HepG2 (cell line): Measurements from ENCODE around the gene TBC1D24. TPM values are rescaled to one million over a fixed set of nuclear protein-coding genes. Genes with fewer than 3 reads are reported as not detected.

Experiments used
- ARID5B ChIP-seq: IDR thresholded peaks from 2 replicates; pipeline ENCODE4 v1.4.0; 2020; ENCODE audit warnings: mild to moderate bottlenecking, missing genetic modification reagents
- EHMT2 ChIP-seq: fragments of 200-600 bp; sonication (generic); IDR thresholded peaks from 2 replicates; pipeline ENCODE4 v1.7.0; 2017; ENCODE audit warnings: antibody characterized with exemption, low read depth, low read length, borderline replicate concordance
- FOXO4 ChIP-seq: sonication (generic); formaldehyde crosslinking; conservative IDR thresholded peaks from 2 replicates; pipeline ENCODE4 v1.8.1; 2023; ENCODE audit warnings: missing genetic modification reagents
- GPBP1L1 ChIP-seq: sonication (generic); formaldehyde crosslinking; IDR thresholded peaks from 2 replicates; pipeline ENCODE4 v1.5.0; 2020; ENCODE audit warnings: mild to moderate bottlenecking, missing genetic modification reagents
- HNRNPL ChIP-seq: fragments of 200-400 bp; formaldehyde crosslinking; IDR thresholded peaks from 2 replicates; pipeline ENCODE4 v1.6.1; 2017; ENCODE audit warnings: mild to moderate bottlenecking, low read depth, low read length
- HOXD1 ChIP-seq: sonication (generic); formaldehyde crosslinking; IDR thresholded peaks from 2 replicates; pipeline ENCODE4 v1.5.0; 2020; ENCODE audit warnings: missing genetic modification reagents
- IRX3 ChIP-seq: sonication (generic); formaldehyde crosslinking; IDR thresholded peaks from 2 replicates; pipeline ENCODE4 v1.8.1; 2023; ENCODE audit warnings: mild to moderate bottlenecking, low read depth, missing genetic modification reagents, borderline replicate concordance
- POLR2G ChIP-seq: fragments of 200-400 bp; formaldehyde crosslinking; IDR thresholded peaks from 2 replicates; pipeline ENCODE4 v1.6.1; 2018; ENCODE audit warnings: mild to moderate bottlenecking, low read depth, low read length, moderate library complexity
- REST ChIP-seq, 2 experiments: IDR thresholded peaks; 2 replicates each; pipeline ENCODE4 v1.6.1; 2011 to 2012; ENCODE audit warnings: low read length in 2 of 2, borderline replicate concordance in 1 of 2, low read depth in 1 of 2, mild to moderate bottlenecking in 1 of 2, moderate library complexity in 1 of 2
- ZBTB7B ChIP-seq: sonication (generic); formaldehyde crosslinking; IDR thresholded peaks from 2 replicates; pipeline ENCODE4 v1.4.0; 2020; ENCODE audit warnings: missing genetic modification reagents
- ZNF574 ChIP-seq: sonication (generic); formaldehyde crosslinking; IDR thresholded peaks from 2 replicates; pipeline ENCODE4 v1.4.0; 2020; ENCODE audit warnings: missing genetic modification reagents
- polyA plus RNA-seq, 8 experiments: library from polyadenylated mRNA; depleted of rRNA in 3 of 8; stranded (reverse) in 7 of 8; unstranded in 1 of 8; fragments of >200 nt; fragmentation: Illumina TruSeq in 4 of 8; extraction: Trizol in 4 of 8; gene quantifications; 2 replicates each; pipeline versions ENCODE4 v1.2.1 to v1.2.3, GENCODE V29; 2011 to 2016; ENCODE audit warnings: low read depth in 4 of 8, missing spikeins in 1 of 8, mixed read lengths in 1 of 8; ENCODE audit not compliant: insufficient read depth in 1 of 8
- total RNA-seq, 5 experiments: library from RNA; depleted of rRNA; stranded (reverse); fragments of >200 nt; fragmentation: Illumina TruSeq; extraction: Trizol; gene quantifications; 2 replicates each; pipeline ENCODE4 v1.2.3, GENCODE V29; 2016; ENCODE audit warnings: low read depth in 1 of 5

Gene TBC1D24
- total and polyA plus RNA-seq, 2 of the 13 experiments (the other 11 are each of a cell fraction or from before 2014, with no cell fraction given) = 7.7 to 13.7 TPM

GRCh38 chr16:2497116-2497630, 22.2 kb downstream of the TBC1D24 start (continued):
- TF ChIP-seq ZNF574 = no peak
- no peak for TF ChIP-seq GPBP1L1 (CRISPR knock-in tag)
- TF ChIP-seq IRX3 (CRISPR knock-in tag) = no peak
- TF ChIP-seq HOXD1 = no peak
- no peak for TF ChIP-seq EHMT2
- TF ChIP-seq REST (IDR thresholded peaks at IDR 0.05; ENCODE audit: borderline replicate concordance in 1 of 2, low read depth in 1 of 2, low read length in 2 of 2) = no peak
- no peak for TF ChIP-seq HNRNPL
- TF ChIP-seq POLR2G = no peak
- TF ChIP-seq FOXO4 = no peak
- no peak for TF ChIP-seq ZBTB7B (CRISPR knock-in tag)
- TF ChIP-seq ARID5B (CRISPR knock-in tag) = no peak
- TF ChIP-seq, all 625 proteins: peak for 0
